GM19468 (cell line): ENCODE results near the gene RPS6KA3.
"Not testable (repeated sequence)": the region's sequence is repeated elsewhere in the genome, so short reads cannot be mapped to it uniquely, and the experiment has no call there.

ENCODE experiments used
- ATAC-seq: cut with Tn5 transposase; IDR thresholded peaks from one replicate; pipeline ENCODE4 v1.9.1; 2021; ENCODE audit warnings: mild to moderate bottlenecking, moderate library complexity, moderate number of reproducible peaks; ENCODE audit not compliant: unreplicated experiment; ENCODE audit errors: extremely low read depth

The RPS6KA3 gene

DNA sequence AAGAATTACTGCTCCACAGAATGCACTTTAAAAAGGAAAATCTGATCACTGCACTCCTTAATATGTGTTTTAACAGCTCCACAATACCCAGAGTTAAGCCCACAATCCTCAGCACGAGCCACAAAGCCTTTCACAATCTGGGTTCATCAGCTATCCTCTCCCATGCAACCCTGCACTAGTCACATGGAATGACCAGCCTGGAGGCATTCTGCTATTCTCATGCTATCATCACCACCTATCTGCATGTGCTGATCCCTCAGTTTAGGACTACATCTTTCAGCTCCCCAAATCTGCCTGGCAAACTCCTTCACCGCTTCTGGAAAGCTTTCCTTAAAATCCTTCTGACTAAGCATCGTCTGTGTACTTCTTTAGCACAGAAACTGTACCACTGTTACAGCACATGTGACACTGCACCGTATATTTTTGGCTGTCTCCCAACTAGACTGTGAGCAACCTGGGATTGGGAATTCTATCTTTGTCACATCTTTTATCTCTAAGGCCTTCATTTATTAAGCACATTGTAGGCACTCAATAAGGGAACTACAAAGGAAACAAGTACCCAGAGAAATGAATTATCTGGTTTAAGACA lies 106.8 kb downstream of the RPS6KA3 start:
- no peak for ATAC-seq

DNA sequence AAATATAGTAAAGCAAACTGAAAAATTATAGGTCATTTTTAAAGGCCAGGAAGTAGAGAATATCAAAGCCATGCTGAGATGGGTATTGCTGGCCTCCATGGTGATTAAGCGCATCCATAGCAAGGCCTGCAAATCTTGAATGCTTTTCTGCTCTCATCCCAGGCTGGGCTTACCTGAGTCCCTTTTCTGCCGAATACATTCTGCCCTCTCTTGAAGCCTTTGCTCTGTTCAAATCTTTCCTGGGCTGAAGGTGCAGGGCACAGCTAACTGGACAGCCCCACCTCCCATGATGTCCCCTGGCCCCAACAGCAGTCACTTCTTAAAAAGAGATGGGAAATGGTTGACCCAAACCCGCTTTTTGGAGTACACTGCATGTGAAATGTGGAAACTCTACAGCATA lies 115.0 kb downstream of the RPS6KA3 start:
- no peak for ATAC-seq

DNA sequence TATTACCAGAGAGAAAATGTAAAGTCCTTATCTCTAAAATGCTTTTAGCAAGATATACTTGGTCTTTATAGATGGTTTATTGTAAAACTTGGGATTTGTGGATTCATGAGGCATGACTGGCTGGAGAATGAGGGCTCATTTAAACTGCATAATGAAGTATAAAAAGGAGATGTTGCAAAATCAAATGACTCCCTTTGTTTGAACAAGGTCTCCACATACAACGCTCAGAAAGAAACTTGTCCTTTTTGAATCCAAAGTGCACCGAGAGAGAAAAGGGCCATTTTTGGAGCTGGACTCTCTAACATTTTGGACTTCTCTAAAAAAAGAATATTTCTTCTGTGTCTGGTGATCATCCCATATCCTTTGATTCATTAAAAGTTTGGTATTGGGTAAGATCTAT lies 117.4 kb downstream of the RPS6KA3 start:
- no peak for ATAC-seq

DNA sequence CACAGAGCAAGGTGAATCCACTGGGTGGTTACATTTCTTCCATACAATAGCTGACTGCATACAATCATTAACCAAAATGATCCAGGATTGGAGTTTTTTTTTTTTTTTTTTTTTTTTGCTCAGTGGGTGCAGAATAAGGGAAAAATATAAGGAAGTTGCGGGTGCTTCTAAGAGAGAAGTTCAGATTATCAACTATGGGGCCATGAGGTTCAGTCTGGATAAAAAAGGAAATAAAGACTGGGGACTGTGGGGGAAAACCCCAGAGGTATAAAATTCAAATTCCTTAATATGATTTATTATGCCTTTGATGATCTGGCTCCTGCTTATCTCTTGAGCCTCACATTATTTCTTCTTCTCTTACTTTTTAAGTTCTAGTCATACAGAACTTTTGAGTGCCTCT lies 119.1 kb downstream of the RPS6KA3 start:
- ATAC-seq: no peak

DNA sequence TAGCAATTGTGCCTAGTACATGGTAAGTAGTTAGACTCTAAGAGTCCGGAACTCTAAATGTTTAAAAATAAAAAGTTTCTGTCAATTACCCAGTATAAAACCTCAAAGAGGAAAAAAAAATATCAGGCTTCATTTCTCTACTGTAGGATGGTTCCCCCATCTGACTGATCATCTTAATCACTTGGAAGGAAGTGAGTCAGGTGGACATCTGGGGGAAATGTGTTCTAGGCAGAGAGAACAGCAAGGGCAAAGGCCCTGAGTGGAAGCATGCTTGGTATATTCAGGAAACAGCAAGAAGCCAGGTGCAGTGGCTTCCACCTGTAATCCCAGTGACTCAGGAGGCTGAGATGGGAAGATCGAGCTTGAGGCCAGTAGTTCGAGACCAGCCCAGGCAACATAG lies 122.2 kb downstream of the RPS6KA3 start:
- no peak for ATAC-seq

DNA sequence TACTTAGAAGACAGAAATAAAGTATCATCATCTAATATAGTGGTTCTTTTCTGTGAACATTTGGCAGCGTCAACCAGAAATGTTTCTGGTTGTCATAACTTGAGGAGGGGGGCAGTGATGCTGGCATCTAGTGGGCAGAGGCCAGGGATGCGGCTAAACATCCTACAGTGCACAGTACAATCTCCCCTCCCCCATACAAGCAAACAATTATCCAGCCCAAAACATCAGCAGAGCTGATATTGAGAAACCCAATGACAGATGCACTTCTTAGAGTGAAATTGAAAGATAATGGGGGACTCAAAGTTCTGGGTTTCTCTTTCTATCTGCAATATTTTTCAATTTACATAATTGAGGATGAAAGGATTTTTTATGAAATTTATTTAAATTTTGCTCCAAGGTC lies 123.1 kb downstream of the RPS6KA3 start:
- no peak for ATAC-seq

DNA sequence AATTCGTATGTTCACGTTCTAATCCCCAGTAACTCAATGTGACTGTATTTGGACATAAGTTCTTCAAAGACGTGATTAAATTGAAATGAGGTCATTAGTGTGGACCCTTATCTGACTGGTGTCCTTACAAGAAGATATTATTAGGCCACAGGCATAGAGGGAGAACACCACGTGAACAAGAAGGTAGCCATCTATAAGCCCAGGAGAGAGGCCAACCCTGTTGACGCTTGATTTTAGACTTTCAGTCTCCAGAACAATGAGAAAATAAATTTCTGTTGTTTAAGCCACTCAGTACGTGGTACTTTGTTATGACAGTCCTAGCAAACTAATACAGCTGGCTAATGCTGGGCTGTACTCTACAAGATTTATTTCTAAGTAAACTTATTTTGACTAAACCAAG lies 123.6 kb downstream of the RPS6KA3 start:
- no peak for ATAC-seq

DNA sequence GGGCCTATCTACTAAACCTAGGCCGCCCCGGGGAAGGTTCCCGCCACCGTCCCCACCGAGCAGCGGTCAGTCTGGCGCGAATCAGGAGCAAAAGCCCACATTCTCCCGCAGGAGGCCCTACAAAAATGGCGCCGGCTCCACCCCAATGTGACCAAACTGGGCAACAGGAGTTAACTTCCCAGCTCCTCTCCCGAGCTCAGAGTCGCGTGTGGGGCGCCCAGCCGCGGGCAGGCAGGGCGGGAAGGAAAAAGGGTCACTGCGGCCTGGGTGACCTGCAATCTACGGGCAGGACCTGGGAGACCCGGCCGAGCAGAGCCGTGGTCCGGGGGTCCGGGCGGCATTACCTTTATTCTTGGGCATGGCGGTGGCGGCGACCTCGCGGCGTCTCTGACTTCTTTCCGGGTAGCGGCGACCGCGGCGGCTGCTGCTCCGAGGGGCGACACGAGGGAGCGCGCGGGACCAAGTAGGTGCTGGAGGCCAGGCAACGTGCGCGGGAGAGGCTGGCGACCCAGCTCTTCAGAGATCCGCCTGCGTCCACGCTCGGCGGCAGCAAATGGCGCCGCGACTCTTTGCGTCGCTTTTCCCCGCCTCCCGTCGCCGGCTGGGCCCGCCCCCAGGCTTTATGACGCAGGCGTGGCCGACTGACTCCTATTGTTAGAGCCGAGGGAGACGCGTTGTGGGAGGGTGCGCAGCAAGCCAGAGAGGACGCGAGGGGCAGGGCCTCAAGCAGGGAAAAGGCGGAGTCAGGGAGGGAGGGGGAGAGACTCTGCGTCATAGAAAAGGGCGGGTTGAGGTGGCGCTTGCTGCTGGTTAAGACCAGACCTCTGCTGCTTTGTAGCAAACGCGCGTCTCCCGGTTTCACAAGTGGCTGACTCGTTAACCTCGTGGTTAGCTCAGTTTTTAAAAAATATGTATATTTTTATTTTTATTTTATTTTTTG lies 125.2 kb downstream of the RPS6KA3 start, which contains the start of gene EIF1AX:
Gene EIF1AX, minus strand, starts transcription at position 558 of the 940 bp plus-strand sequence. Its CDS starts 198 bp downstream, at position 360.
- ATAC-seq: peak; percentile 98

DNA sequence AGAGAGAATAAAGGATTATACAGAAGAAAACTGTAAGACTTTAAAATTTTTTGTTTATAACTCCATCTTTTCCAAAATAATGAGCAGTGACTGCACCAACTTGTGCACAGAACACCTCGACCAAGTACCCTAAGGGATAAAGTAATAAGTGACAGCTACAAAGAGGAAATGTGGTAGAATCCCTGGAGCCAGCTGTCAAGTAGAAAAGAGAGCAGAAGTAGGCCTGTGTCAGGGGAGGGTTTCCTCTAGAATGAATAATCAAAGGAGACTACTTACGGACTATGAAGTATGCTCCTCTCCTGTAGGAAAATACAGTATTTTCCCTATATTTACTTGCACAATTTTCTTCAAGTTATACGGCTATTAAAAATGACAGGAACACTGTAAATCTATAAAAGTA lies 126.3 kb downstream of the RPS6KA3 start:
- no peak for ATAC-seq

DNA sequence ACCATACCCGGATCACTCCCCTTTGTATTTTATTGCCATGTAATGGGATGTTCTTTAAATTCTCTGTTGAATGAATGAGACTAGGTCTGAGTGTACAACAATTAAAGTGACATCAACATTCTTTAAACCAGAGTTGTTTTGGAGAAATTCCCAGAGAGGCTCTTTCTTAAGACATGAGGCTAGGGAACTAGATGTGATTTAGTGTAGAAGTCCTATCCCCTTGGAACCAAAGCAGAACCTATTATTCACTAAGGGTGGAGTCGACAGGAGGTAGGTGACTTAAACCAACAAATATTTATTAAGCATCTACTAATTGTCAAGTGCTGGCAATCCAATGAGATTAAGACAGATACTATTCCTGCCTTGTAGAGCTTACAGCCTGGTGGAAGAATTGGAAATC lies 126.7 kb downstream of the RPS6KA3 start:
- ATAC-seq: no peak

DNA sequence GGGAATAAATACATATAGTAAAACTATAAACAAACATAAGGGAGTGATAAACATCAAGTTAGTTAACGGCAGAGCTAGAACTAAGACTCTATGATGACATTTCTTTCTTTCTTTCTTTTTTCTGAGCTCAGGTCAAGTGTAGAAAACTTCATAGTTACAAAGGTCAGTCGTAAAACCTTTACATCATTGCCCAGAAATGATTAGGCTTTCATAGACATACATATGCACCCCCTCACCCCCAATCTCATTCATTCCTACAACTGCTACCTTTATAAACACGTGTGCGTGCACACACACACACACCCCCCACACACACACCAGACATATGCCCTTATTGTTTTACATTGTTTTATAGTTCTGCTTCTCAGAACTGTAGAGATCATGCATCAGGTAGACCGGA lies 130.8 kb downstream of the RPS6KA3 start:
- ATAC-seq: no peak

DNA sequence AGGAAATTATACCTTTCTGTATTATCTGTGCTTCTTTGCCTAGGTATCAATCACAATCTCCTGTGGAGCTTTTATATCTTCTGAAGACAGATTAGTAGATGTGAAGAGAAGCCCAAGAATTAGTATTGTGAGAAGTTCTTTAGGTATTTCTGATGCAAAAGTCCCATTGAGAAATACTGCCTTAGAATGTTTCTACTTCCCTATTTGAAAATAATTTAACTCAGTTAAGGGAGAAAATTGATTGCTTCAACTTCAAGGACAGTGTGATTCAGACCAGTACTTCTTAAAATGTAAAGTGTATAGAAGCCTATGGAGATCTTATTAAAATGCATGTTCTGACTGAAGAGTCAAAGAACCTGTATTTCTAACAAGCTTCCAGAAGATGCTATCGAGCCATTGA lies 134.0 kb downstream of the RPS6KA3 start:
- ATAC-seq: no peak

DNA sequence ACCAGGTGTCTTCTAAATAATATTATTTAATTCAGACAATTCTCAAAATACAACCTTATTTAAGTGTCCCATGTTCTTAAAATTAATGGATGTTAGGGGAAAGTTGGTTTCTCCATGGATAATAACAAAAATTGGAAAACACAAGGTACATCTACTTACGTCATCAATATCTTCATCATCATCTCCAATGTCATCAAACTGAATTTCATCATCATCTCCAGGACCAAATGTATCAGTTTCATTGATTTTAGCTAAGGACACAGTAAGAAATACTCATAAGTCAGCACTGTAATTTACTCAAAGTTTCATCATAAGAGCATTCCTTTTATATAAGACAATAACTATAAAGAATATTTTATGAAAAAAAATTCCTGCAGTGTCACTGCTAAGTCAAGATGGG lies 136.4 kb downstream of the RPS6KA3 start:
- ATAC-seq: no peak

DNA sequence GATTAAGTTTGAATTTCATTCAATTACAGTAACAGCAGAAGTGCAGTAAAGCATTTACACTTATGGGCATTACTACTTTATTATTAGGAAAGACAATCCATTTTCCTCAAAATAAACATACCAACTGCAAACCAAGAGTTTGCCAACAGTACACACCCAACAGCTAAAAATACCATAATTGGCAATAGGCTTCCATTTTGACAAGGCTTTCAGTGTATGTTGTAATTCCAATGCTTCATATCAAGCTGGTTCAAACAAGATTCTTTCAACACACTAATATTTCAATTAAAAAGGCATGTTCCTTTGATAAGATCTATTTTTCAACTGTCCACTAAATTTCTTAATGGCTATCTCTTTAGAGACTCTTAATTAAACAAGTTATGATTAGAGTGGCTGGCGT lies 137.2 kb downstream of the RPS6KA3 start:
- ATAC-seq: no peak

DNA sequence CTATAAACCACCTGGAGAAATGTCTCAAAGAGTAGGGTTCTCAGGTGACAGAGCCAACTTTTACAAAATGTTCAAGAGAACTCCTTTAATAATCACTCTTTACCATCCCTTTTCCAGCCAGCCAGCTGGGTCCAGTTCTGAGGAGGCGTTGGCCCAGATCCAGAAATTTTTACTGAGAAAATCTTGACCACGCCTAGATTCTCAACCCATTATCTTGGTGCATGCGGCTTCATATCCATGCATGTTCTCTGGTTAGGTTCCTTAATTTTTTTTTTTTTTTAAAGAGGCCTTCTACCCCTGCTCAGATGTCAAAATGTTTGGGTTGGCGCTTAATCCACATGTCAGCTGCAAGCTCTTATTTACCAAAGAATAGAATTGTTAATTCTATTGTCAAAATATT lies 138.0 kb downstream of the RPS6KA3 start:
- ATAC-seq: no peak

DNA sequence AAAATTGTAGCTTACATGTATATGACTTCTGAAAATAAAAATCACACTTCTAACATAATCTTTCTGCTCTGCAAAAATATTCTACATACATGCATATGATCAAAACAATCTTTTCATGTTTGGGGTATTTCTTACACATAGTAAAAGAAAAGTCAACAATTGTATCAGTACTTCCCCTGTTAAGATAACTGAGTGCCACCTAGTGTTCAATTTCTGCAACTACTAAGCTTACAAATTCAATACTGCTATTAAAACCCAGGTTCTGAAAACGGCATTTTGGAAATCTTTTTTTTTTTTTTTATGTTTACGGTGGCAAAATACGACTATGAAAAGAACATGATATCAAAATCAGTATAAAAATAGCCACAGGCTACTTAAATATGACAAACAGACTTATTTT lies 139.3 kb downstream of the RPS6KA3 start:
- not testable (repeated sequence) for ATAC-seq

DNA sequence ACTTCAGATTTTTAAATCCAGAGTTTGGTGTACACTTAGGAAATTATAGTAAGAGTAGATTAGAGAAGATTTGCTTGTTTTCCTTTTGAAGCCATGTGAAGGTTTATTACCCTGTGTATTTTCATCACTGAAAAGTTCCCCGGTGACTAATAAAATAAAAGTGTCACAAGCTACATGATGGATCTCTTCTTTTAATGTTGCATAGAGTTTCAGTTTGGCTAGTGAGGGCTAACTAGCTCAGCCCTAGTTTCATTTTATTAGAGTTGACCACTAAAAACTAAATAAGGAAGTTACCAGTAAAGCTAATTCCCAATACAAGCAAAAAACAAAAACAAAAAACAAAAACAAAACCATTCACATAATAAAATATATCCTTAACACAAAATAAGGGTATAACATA lies 139.9 kb downstream of the RPS6KA3 start:
- ATAC-seq: not testable (repeated sequence)

DNA sequence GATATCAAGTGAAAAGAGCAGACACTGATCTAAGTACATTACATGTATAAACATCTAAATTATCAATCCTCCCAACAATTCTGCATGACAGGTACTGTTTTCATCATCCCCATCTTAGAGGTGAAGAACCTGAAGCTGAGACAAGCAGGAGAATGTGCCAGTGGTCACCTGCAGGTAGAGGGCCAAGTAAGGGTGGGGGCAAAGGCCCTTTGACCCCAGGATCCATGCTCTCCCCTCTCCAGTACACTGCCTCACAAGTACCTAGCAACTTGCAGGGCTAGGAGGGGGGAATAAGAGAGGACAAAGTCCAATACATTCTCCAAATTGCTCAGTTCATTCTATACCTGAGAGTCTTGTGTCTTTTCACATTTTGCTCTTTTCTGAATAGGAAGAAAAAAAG lies 141.7 kb downstream of the RPS6KA3 start:
- no peak for ATAC-seq

DNA sequence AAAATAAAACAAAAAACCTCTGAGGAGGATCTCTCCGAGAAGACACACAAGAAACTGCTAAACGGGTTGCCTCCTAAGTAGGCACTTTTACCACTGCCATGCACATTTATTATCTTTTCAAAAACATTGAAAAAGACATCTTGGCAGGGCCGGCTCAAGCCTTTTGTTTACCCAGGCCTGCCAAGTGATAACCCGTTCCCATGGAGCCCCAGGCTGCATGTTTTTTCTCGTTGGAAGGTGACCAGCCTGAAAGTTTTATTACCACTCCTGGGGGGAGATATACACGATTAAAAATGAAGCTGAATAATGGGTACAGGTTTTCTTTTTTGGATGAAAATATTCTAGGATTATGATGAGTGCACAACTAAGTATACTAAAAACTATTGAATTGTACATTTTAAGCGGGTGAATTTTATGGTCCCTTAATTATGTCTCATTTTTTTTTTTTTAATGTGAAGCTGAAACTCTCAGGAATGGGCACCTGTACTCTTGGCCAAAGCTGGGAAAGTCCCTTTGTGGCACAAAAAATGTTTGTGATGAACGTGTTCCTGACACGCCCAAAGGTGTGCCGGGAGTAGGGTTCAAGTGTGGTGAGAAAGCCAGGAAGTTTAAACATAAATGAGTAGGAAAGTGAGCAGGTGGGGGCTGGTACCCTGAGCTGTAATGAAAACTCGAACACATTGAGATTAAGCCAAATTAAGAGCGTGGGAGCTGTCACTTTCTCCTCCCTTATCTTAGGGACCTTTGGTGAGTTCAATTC lies 148.5 kb downstream of the RPS6KA3 start:
- no peak for ATAC-seq

DNA sequence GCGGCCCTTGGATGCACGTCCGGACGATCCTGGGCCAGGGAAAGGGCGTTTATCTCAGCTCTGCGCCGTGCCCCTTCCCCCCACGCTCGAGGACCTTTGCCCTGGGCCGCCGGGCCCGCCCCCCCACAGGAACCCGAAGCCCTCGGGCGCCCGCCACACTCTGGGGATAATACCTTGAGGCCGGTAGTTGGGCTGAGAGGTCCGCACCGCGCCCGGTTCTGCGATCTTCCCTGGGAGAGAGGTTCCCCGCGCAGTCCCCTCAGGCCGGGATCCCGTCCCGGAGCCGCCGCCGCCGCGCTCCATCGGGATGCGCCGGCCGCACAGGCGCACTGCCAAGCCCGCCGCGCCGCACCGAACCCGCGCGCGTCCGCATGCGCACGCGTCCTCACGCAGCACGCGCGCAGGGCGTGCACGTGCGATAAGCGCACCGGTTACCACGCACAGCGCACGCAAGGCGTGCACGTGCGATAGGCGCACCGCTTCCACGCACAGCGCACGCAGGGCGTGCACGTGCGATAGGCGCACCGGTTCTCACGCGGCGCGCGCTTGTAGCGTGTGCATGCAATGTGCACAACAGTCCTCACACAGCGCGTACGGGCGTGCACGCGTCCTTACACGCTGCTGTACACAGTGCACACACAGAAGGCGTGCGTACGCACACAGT lies 150.0 kb downstream of the RPS6KA3 start, which contains the start of gene MAP7D2:
Gene MAP7D2, minus strand, starts transcription at position 331 of the 664 bp plus-strand sequence. Its CDS starts 28 bp downstream, at position 303.
- no peak for ATAC-seq
